Common myeloid progenitor, CD34-positive (primary cell): ENCODE measurements around the gene FAM222B.
"Not testable (repeated sequence)": the region's sequence is repeated elsewhere in the genome, so short reads cannot be mapped to it uniquely, and the experiment has no call there.

Experiments
- CTCF ChIA-PET: fragments of 350-600 bp; sonication (Branson Sonifier 250); formaldehyde crosslinking; loops from one replicate; lab custom pipeline; 2021; ENCODE audit warnings: antibody characterized with exemption; lab: Charles Lee
- POLR2A ChIA-PET: fragments of 350-600 bp; sonication (Branson Sonifier 250); formaldehyde crosslinking; loops from one replicate; lab custom pipeline; 2021; ENCODE audit warnings: antibody characterized with exemption; lab: Charles Lee
- DNase-seq, 3 donors: peaks; one replicate each; pipeline versions ENCODE4 v3.0.0 to v3.0.0-alpha.2; 2013
- H3K27ac ChIP-seq, 2 experiments: 1 replicate in 1 of 2; 2 replicates in 1 of 2; pipeline ENCODE4 v1.7.0; 2013; ENCODE audit warnings: inconsistent platforms in 2 of 2, low read length in 2 of 2, mild to moderate bottlenecking in 2 of 2, low read depth in 1 of 2, moderate library complexity in 1 of 2; ENCODE audit not compliant: severe bottlenecking in 2 of 2, insufficient read depth in 1 of 2, poor library complexity in 1 of 2
- H3K27me3 ChIP-seq, 5 experiments: replicated peaks in 2 of 5; 1 replicate in 3 of 5; 2 replicates in 2 of 5; pipeline versions ENCODE4 v1.6.1 to v1.7.0; 2013; ENCODE audit warnings: low read length in 4 of 5, mild to moderate bottlenecking in 2 of 5, moderate library complexity in 2 of 5, inconsistent platforms in 1 of 5; ENCODE audit not compliant: insufficient read depth in 5 of 5, control insufficient read depth in 4 of 5
- H3K36me3 ChIP-seq, 4 experiments: 1 replicate in 2 of 4; 2 replicates in 2 of 4; pipeline versions ENCODE4 v1.6.1 to v1.7.0; 2013; ENCODE audit warnings: low read length in 3 of 4, control low read depth in 1 of 4, mild to moderate bottlenecking in 1 of 4; ENCODE audit not compliant: control insufficient read depth in 4 of 4, insufficient read depth in 4 of 4
- H3K4me1 ChIP-seq, 4 experiments: 1 replicate in 3 of 4; 2 replicates in 1 of 4; pipeline versions ENCODE4 v1.6.1 to v1.7.1; 2013; ENCODE audit warnings: low read length in 3 of 4, mild to moderate bottlenecking in 3 of 4, control low read depth in 1 of 4, inconsistent platforms in 1 of 4, moderate library complexity in 1 of 4; ENCODE audit not compliant: control insufficient read depth in 4 of 4, insufficient read depth in 4 of 4; ENCODE audit errors: control extremely low read depth in 1 of 4
- H3K4me3 ChIP-seq, 7 experiments: 1 replicate in 4 of 7; 2 replicates in 3 of 7; pipeline versions ENCODE4 v1.5.1 to v1.7.0; 2013; ENCODE audit warnings: mild to moderate bottlenecking in 7 of 7, low read length in 6 of 7, moderate library complexity in 6 of 7, inconsistent platforms in 2 of 7, low read depth in 2 of 7, control low read depth in 1 of 7; ENCODE audit not compliant: insufficient read depth in 4 of 7, control insufficient read depth in 1 of 7; ENCODE audit errors: extremely low read depth in 1 of 7
- H3K9me3 ChIP-seq, 5 experiments: 1 replicate in 4 of 5; 2 replicates in 1 of 5; pipeline versions ENCODE4 v1.6.1 to v1.7.1; 2013; ENCODE audit warnings: low read length in 4 of 5, mild to moderate bottlenecking in 2 of 5, inconsistent platforms in 1 of 5, low read depth in 1 of 5, moderate library complexity in 1 of 5; ENCODE audit not compliant: control insufficient read depth in 4 of 5, insufficient read depth in 2 of 5; ENCODE audit errors: control extremely low read depth in 1 of 5
- WGBS: methylation state at CpG from one replicate; pipeline ENCODE4 v1.1.5; 2013; ENCODE audit not compliant: insufficient coverage; 5-methylcytosine and 5-hydroxymethylcytosine counted together

Gene FAM222B

DNA sequence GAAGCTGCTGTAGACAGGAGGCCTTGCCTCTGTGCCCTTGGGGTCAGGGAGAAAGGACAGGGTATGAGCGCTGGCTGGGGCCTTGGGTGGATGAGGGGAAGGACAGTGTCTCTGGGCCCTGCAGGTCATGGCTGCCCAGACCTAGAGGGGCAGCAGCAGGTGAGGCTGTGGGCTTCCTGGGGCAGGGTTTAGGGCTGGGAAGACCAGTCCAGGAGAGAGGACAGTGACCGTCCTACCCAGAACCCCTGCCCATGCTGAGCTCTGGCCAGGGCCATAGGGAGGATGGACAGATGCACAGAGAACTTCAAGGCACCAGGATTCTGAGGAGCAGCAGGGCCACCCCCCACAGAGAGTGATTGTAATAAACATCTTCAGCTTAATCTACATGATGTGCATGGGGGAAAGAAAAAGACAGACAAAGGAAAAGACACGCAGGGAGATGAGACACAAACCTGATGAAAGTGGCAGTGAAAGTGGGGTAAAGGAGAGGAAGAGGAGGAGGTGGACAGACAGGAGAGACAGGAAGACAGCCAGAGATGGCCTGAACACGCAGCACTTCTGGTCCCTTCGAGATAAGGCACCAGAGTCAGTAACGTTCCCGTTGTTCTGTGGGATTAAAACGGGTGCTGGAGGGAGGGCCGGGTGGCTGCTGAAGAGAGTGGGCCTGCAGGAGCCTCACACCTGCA, 37.4 kb upstream of the FAM222B start:
- Histone ChIP-seq H3K9me3 (no peaks in the 10 kb centered on the region), H3K4me3 (no peak overlapping the region), H3K36me3 (peaks cover 11 to 69% (median 56%) of the 10 kb centered on the region in 4 experiments), H3K27me3 (no peaks in the 10 kb centered on the region), H3K4me1 (no peaks in the 10 kb centered on the region), H3K27ac (no peak overlapping the region)
- POLR2A ChIA-PET: no interaction called here
- CTCF ChIA-PET: interaction anchor here (1.4 to 1.8 kb wide), 6 partner anchors 8 to 117 kb away, joined by 3 to 5 read pairs (median 4); partner anchors contain the start of gene DHRS13
- no peak for DNase-seq
- 79% methylated on average over 8 of the region's 9 CpGs for WGBS

DNA sequence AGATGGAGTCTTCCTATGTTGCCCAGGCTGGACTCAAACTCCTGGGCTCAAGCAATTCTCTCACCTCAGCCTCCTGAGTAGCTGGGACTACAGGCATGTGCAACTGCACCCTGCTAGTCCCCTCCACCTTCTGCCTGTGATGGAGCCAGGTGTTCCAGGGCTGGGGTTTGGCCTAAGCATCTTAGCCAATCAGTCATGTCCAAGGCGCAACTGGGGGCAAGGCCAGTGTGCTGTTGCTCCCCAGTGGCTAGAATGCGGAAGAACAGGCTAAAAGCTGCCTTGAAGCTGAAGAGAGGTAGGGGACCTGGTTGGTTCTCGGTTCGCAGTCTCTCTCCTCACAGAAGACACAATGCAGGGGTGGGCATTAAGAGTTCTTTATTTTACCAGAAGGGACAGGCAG, 36.4 kb upstream of the FAM222B start:
- WGBS: 95% methylated on average over 4 of the region's 4 CpGs
- H3K4me1 ChIP-seq: no peaks in the 10 kb centered on the region
- H3K27ac ChIP-seq: no peak overlapping the region
- no peaks in the 10 kb centered on the region for H3K27me3 ChIP-seq
- CTCF ChIA-PET: interaction anchor here (0.8 to 2.7 kb wide), 8 partner anchors 12 to 124 kb away, joined by 3 to 10 read pairs (median 5); partner anchors contain the start of genes DHRS13 and FAM222B
- POLR2A ChIA-PET: no interaction called here
- no peak overlapping the region for H3K4me3 ChIP-seq
- H3K9me3 ChIP-seq: no peaks in the 10 kb centered on the region
- peak in 2 of 3 donors; percentile 35 to 37 for DNase-seq
- H3K36me3 ChIP-seq: peaks cover 11 to 59% (median 49%) of the 10 kb centered on the region in 4 experiments

DNA sequence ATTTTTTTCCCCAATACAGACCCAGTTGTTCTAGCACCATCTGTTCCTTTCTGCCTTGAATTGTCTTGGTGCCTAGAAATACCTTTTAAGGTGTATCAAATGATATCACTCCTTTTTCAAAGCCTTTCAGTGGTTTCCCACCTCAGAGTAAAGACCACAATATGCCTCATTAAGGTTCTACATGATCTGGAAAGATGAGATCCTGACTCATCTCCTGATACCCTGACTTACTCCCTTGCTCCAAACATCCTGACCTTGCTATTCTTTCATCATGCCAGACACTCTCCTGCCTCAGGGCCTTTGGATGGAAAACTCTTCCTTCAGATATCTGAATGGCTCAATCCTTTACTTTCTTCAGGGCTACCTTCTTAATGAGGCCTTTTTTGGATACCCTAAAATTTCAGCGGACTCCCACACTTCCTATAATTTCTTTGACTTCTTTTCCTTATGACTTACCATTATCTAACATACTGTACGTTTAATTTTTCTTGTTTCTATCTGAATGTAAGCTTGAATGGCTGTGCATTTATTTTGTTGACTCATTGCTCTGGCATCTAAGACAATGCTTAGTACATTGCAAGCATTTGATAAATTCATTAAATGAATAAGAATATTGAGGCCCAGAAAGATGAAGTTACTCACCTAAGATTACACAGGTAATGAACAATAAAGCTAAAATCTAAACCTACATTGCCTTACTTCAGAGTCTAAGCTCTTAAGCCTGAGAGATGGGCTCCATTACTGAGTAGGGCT, 35.7 kb upstream of the FAM222B start:
- no peak for DNase-seq
- Histone ChIP-seq H3K36me3 (peaks cover 11 to 52% (median 44%) of the 10 kb centered on the region in 4 experiments), H3K4me3 (no peak overlapping the region), H3K4me1 (no peaks in the 10 kb centered on the region), H3K27me3 (no peaks in the 10 kb centered on the region), H3K27ac (no peak overlapping the region), H3K9me3 (no peaks in the 10 kb centered on the region)
- CTCF ChIA-PET: interaction anchor here (0.8 to 2.7 kb wide), 8 partner anchors 10 to 124 kb away, joined by 3 to 10 read pairs (median 5); partner anchors contain the start of gene FAM222B
- POLR2A ChIA-PET: no interaction called here
- WGBS: no CpG with 5 or more reads among the region's 2 CpGs

DNA sequence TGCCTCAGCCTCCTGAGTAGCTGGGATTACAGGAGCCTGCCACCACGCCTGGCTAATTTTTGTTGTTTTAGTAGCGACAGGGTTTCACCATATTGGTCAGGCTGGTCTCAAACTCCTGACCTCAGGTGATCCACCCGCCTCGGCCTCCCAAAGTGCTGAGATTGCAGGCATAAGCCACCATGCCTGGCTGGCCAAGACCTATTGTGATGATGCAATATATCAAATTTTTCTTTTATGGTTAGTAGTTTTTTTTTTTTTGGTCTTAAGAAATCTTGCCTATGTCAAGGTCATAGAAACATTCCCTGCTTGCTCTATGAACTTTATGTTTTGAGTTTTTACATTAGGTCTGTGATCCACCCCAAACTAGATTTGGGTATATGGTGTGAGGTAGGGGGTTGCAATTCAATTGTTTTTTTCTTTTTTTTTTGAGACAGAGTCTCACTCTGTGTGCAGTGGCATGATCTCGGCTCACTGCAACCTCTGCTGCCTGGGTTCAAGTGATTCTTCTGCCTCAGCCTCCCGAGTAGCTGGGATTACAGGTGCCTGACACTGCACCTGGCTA, 34.6 kb upstream of the FAM222B start:
- WGBS: 100% methylated on average over 4 of the region's 6 CpGs
- not testable (repeated sequence) for DNase-seq, H3K4me3 ChIP-seq, H3K4me1 ChIP-seq, H3K27ac ChIP-seq, H3K27me3 ChIP-seq, H3K9me3 ChIP-seq
- H3K36me3 ChIP-seq: peaks cover 11 to 41% (median 34%) of the 10 kb centered on the region in 4 experiments
- POLR2A ChIA-PET: interaction anchor here (0.6 kb wide), 1 partner anchor 174 kb away, joined by 4 read pairs; no protein-coding TSS in a partner anchor
- CTCF ChIA-PET: interaction anchor here (0.6 to 2.7 kb wide), 3 partner anchors 29 to 203 kb away, joined by 3 to 10 read pairs (median 4); no protein-coding TSS in a partner anchor

DNA sequence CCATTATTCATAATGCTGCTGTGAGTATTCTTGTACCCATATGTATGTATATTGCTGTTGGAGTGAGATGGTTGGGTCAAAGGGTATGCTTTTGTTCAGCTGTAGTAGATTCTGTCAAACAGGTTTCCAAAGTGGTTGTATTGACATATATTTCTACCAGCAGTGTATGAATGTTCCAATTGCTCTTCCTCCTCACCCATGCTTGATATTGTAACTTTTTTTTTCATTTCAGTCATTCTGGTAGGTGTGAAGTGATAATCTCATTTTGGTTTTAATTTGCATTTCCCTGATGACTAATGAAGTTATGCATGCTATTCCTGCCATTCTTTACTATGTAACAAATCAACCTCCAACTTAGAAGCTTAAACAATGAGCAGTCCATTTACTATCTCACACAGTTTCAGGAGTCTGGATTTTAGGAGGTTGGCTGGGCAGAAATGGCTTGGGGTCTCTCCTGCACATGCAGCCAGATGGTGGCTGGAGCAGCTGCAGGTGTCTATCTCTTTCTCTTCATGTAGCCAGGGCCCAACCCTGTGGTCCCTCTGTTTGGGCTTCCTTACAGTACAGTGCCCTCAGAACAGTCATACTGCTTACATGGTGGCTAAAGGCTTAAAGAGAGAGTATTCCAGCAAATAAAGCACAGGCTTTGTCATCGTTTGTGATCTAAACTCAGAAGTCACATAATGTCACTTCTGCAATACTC, 33.4 kb upstream of the FAM222B start:
- no peak for DNase-seq
- Histone ChIP-seq H3K4me3 (no peak overlapping the region), H3K27me3 (no peaks in the 10 kb centered on the region), H3K27ac (no peak overlapping the region), H3K9me3 (no peaks in the 10 kb centered on the region), H3K4me1 (peaks cover 1 to 6% (median 4%) of the 10 kb centered on the region in 4 experiments), H3K36me3 (peaks cover 6 to 29% (median 22%) of the 10 kb centered on the region in 4 experiments)
- ChIA-PET CTCF (no interaction called here), POLR2A (no interaction called here)
- WGBS: no CpG with 5 or more reads among the region's 1 CpG

DNA sequence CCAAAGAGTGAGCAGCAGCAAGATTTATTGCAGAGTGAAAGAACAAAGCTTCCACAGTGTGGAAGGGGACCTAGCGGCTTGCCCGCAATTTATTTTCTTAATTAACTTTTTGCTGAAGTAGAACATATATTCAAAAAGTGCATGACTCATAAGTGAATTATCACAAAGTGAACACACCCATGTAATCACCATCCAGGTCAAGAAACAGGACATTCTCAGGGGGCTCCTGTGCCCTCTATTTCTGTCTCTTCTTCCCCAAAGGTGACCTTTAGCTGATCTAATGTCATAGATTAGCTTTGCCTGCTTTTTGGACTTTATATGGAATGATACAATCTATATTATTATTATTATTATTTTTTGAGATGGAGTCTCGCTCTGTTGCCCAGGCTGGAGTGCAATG, 32.2 kb upstream of the FAM222B start:
- ChIA-PET POLR2A (no interaction called here), CTCF (interaction anchor here (1.3 to 1.7 kb wide), 3 partner anchors 8 to 111 kb away, joined by 4 to 5 read pairs (median 4); no protein-coding TSS in a partner anchor)
- WGBS: no CpG with 5 or more reads among the region's 3 CpGs
- DNase-seq: no peak
- H3K9me3 ChIP-seq: no peaks in the 10 kb centered on the region
- H3K36me3 ChIP-seq: peaks cover 0 to 16% (median 12%) of the 10 kb centered on the region in 4 experiments
- no peak overlapping the region for H3K27ac ChIP-seq
- H3K27me3 ChIP-seq: no peaks in the 10 kb centered on the region
- H3K4me3 ChIP-seq: no peak overlapping the region
- peaks cover 2 to 8% (median 6%) of the 10 kb centered on the region in 4 experiments for H3K4me1 ChIP-seq
